Ishikawa (cell line): ENCODE data around the gene CABP7.

ENCODE experiments used
- CEBPB ChIP-seq: IDR thresholded peaks from 2 replicates; pipeline ENCODE4 v1.6.1; 2012
- CREB1 ChIP-seq: IDR thresholded peaks from 2 replicates; pipeline ENCODE4 v1.6.1; 2012; ENCODE audit warnings: low read depth
- EGR1 ChIP-seq: IDR thresholded peaks from 2 replicates; pipeline ENCODE4 v1.6.1; 2012
- EP300 ChIP-seq: IDR thresholded peaks from 2 replicates; pipeline ENCODE4 v1.6.1; 2012; ENCODE audit warnings: borderline replicate concordance
- FOXM1 ChIP-seq: IDR thresholded peaks from 2 replicates; pipeline ENCODE4 v1.6.1; 2012; ENCODE audit warnings: low read depth, borderline replicate concordance
- NFIC ChIP-seq: IDR thresholded peaks from 2 replicates; pipeline ENCODE4 v1.6.1; 2012
- RAD21 ChIP-seq: IDR thresholded peaks from 2 replicates; pipeline ENCODE4 v1.6.1; 2012; ENCODE audit warnings: low read depth
- TAF1 ChIP-seq: IDR thresholded peaks from 2 replicates; pipeline ENCODE4 v1.6.1; 2012; ENCODE audit warnings: low read depth, mild to moderate bottlenecking
- TCF12 ChIP-seq: IDR thresholded peaks from 2 replicates; pipeline ENCODE4 v1.6.1; 2012; ENCODE audit warnings: low read depth
- TEAD4 ChIP-seq: IDR thresholded peaks from 2 replicates; pipeline ENCODE4 v1.6.1; 2012
- ZBTB7A ChIP-seq: IDR thresholded peaks from 2 replicates; pipeline ENCODE4 v1.6.1; 2012; ENCODE audit warnings: low read depth
- TF ChIP-seq, protein P1 (sequence below): IDR thresholded peaks from 2 replicates; pipeline ENCODE4 v1.6.1; 2012; ENCODE audit warnings: low read depth, mild to moderate bottlenecking
- TF ChIP-seq, protein P2 (sequence below): IDR thresholded peaks from 2 replicates; pipeline ENCODE4 v1.6.1; 2012

GRCh38 chr22:29731058-29731850 is 11.5 kb downstream of the CABP7 start:
- TF ChIP-seq TCF12, result no peak
- TF ChIP-seq TEAD4, result no peak
- TF ChIP-seq NFIC, result no peak
- TF ChIP-seq, protein P1, sequence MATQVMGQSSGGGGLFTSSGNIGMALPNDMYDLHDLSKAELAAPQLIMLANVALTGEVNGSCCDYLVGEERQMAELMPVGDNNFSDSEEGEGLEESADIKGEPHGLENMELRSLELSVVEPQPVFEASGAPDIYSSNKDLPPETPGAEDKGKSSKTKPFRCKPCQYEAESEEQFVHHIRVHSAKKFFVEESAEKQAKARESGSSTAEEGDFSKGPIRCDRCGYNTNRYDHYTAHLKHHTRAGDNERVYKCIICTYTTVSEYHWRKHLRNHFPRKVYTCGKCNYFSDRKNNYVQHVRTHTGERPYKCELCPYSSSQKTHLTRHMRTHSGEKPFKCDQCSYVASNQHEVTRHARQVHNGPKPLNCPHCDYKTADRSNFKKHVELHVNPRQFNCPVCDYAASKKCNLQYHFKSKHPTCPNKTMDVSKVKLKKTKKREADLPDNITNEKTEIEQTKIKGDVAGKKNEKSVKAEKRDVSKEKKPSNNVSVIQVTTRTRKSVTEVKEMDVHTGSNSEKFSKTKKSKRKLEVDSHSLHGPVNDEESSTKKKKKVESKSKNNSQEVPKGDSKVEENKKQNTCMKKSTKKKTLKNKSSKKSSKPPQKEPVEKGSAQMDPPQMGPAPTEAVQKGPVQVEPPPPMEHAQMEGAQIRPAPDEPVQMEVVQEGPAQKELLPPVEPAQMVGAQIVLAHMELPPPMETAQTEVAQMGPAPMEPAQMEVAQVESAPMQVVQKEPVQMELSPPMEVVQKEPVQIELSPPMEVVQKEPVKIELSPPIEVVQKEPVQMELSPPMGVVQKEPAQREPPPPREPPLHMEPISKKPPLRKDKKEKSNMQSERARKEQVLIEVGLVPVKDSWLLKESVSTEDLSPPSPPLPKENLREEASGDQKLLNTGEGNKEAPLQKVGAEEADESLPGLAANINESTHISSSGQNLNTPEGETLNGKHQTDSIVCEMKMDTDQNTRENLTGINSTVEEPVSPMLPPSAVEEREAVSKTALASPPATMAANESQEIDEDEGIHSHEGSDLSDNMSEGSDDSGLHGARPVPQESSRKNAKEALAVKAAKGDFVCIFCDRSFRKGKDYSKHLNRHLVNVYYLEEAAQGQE, result no peak
- TF ChIP-seq FOXM1, result no peak
- TF ChIP-seq ZBTB7A, result no peak
- no peak for TF ChIP-seq CEBPB
- no peak for TF ChIP-seq EP300
- TF ChIP-seq RAD21, result no peak
- TF ChIP-seq, protein P2, sequence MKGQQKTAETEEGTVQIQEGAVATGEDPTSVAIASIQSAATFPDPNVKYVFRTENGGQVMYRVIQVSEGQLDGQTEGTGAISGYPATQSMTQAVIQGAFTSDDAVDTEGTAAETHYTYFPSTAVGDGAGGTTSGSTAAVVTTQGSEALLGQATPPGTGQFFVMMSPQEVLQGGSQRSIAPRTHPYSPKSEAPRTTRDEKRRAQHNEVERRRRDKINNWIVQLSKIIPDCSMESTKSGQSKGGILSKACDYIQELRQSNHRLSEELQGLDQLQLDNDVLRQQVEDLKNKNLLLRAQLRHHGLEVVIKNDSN, result no peak
- no peak for TF ChIP-seq TAF1
- TF ChIP-seq EGR1, result no peak
- no peak for TF ChIP-seq CREB1
